Measurements from ENCODE around the gene HPS4.

DNA sequence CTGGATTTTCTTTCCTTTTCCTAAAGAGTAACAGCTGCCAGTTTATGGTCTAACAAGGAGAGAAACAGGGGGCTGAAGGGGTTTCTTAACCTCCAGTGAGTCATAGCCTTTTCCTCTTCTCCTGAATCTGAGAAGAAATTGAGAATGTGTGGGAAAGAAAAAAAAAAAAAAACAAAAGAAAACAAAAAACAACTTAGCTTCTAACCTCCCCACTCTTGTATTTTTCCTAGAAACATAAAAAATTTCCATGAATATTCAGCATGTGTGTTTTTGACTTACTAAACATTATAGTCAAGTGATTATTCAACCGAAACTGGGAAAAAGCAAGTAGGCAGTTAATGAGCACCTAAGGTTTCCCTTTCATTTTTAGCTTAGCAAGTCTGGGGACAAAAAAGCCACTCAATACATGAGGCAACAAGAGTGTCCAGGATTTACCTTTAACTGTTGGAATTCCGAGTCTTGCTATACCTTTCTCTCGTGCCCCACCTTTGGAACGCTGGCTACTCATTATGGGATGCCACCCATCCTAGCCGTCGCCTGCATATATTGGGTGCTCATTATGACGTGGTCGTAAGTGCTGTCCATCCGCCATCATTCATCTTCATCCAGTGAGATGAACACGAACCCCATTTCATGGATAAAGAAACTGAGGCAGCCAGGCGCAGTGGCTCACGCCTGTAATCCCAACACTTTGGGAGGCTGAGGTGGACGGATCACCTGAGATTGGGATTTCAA lies 52.2 kb downstream of the HPS4 start:
- TF ChIP-seq, protein P1, sequence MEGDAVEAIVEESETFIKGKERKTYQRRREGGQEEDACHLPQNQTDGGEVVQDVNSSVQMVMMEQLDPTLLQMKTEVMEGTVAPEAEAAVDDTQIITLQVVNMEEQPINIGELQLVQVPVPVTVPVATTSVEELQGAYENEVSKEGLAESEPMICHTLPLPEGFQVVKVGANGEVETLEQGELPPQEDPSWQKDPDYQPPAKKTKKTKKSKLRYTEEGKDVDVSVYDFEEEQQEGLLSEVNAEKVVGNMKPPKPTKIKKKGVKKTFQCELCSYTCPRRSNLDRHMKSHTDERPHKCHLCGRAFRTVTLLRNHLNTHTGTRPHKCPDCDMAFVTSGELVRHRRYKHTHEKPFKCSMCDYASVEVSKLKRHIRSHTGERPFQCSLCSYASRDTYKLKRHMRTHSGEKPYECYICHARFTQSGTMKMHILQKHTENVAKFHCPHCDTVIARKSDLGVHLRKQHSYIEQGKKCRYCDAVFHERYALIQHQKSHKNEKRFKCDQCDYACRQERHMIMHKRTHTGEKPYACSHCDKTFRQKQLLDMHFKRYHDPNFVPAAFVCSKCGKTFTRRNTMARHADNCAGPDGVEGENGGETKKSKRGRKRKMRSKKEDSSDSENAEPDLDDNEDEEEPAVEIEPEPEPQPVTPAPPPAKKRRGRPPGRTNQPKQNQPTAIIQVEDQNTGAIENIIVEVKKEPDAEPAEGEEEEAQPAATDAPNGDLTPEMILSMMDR (IDR thresholded peaks at IDR 0.05) = no peak
- TF ChIP-seq POLR2A (IDR thresholded peaks at IDR 0.05) = no peak
